Omental fat pad (tissue), 4 donors: ENCODE results near the gene ARMCX5. TPM values are rescaled to one million over a fixed set of nuclear protein-coding genes. Genes with fewer than 3 reads are reported as not detected.

Source experiments
- ATAC-seq: fragments of 150-250 bp; one replicate; pipeline ENCODE4 v1.9.1; 2016; ENCODE audit warnings: mild to moderate bottlenecking, moderate library complexity; ENCODE audit not compliant: low FRiP score
- DNase-seq: peaks from one replicate; pipeline ENCODE4 v3.0.0-alpha.2; 2019; ENCODE audit warnings: low spot score
- CTCF ChIP-seq, 3 donors: fragments of 450-650 bp; IDR thresholded peaks; one replicate each; pipeline ENCODE4 v1.5.1; 2016 to 2017; ENCODE audit warnings: antibody characterized with exemption in 3 of 3, mild to moderate bottlenecking in 3 of 3, moderate library complexity in 2 of 3
- total RNA-seq, 4 donors: library from RNA; depleted of rRNA; stranded (reverse); fragments of >200 nt; gene quantifications; one replicate each; pipeline ENCODE4 v1.1.0, GENCODE V29; 2016

The ARMCX5 gene
- total RNA-seq, 4 donors from 2014 or later = 8.4 to 16.6 (median 9.4) TPM

- TF ChIP-seq CTCF (IDR thresholded peaks at IDR 0.05) = no peak
- no peak for DNase-seq
- ATAC-seq = no peak
Measured at GRCh38 chrX:102604327-102604726, 5.0 kb downstream of the ARMCX5 start.

GRCh38 chrX:102606115-102606514 is 6.8 kb downstream of the ARMCX5 start:
- TF ChIP-seq CTCF (IDR thresholded peaks at IDR 0.05) = no peak
- no peak for DNase-seq
- ATAC-seq = no peak

DNA sequence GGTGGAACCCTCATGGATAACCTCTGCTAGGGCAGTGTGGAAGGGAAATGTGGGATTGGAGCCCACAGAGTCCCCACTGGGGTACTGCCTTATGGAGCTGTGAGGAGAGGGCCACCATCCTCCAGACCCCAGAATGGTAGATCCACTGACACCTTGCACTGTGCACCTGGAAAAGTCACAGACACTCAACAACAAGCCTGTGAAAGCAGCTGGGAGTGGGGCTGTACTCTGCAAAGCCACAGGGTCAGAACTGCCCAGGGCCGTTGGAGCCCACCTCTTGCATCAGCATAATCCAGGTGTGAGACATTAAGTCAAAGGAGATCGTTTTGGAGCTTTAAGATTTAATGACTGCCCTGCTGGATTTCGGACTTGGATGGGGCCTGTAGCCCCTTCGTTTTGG is 11.6 kb downstream of the ARMCX5 start:
- TF ChIP-seq CTCF (IDR thresholded peaks at IDR 0.05) = no peak
- no peak for DNase-seq
- no peak for ATAC-seq

DNA sequence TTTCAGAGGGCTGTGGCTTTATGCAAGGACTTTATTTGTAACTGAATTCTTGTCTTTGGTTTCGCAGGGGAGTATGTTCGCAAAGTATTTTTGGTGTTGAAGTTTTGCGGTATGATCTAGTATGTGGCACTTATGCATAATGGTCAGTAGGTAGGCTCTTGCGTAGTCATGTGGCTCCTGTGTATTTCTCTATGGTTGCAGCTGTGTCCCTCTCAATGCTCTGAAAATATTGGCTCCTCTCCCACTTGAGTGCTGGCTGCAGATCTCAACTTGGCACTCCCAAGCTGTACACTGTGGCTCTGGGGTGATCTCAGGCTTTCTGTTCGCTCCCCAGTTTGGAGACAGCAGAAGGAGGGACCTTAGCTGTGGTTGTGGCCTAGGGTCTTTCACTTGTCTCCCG is 24.8 kb downstream of the ARMCX5 start:
- no peak for TF ChIP-seq CTCF (IDR thresholded peaks at IDR 0.05)
- DNase-seq = no peak
- ATAC-seq = no peak

- ATAC-seq (no peak), DNase-seq (no peak)
- TF ChIP-seq CTCF (IDR thresholded peaks at IDR 0.05) = no peak
Measured at GRCh38 chrX:102627640-102628039, 28.3 kb downstream of the ARMCX5 start.

GRCh38 chrX:102637561-102637960 is 38.2 kb downstream of the ARMCX5 start:
- no peak for TF ChIP-seq CTCF (IDR thresholded peaks at IDR 0.05)
- DNase-seq (no peak), ATAC-seq (no peak)

GRCh38 chrX:102650903-102651241 is 51.6 kb downstream of the ARMCX5 start:
- TF ChIP-seq CTCF (IDR thresholded peaks at IDR 0.05) = no peak
- DNase-seq (no peak), ATAC-seq (peak; percentile 39)
